GM23248 (cell line): Measurements from ENCODE around the gene PREX1. TPM values are rescaled to one million over a fixed set of nuclear protein-coding genes. Genes with fewer than 3 reads are reported as not detected.

Source experiments
- DNase-seq: peaks from one replicate; pipeline ENCODE4 v3.0.0-alpha.2; 2015
- H2AFZ ChIP-seq: fragments of 200-600 bp; sonication (generic); 2 replicates; pipeline ENCODE4 v1.6.1; 2016; ENCODE audit warnings: antibody characterized with exemption
- H3F3A ChIP-seq: fragments of 200-600 bp; sonication (generic); 2 replicates; pipeline ENCODE4 v1.6.1; 2016; ENCODE audit warnings: mild to moderate bottlenecking, antibody characterized with exemption, mixed run types; ENCODE audit not compliant: insufficient read depth
- H3K27ac ChIP-seq: fragments of 200-600 bp; sonication (generic); 2 replicates; pipeline ENCODE4 v1.5.1; 2016; ENCODE audit warnings: mild to moderate bottlenecking
- H3K27me3 ChIP-seq: fragments of 200-600 bp; sonication (generic); replicated peaks from 2 replicates; pipeline ENCODE4 v1.6.1; 2016; ENCODE audit warnings: mild to moderate bottlenecking; ENCODE audit not compliant: insufficient read depth
- H3K36me3 ChIP-seq: fragments of 200-600 bp; sonication (generic); 2 replicates; pipeline ENCODE4 v1.6.1; 2016; ENCODE audit warnings: low read depth, mild to moderate bottlenecking
- H3K4me1 ChIP-seq: fragments of 200-600 bp; sonication (generic); 2 replicates; pipeline ENCODE4 v1.6.1; 2016; ENCODE audit warnings: mild to moderate bottlenecking; ENCODE audit not compliant: insufficient read depth
- H3K4me2 ChIP-seq: fragments of 200-600 bp; sonication (generic); one replicate; pipeline ENCODE4 v1.6.1; 2016; ENCODE audit warnings: mild to moderate bottlenecking; ENCODE audit not compliant: unreplicated experiment
- H3K4me3 ChIP-seq: fragments of 200-600 bp; sonication (generic); 2 replicates; pipeline ENCODE4 v1.5.1; 2016; ENCODE audit warnings: mild to moderate bottlenecking
- H3K79me2 ChIP-seq: fragments of 200-600 bp; sonication (generic); 2 replicates; pipeline ENCODE4 v1.6.1; 2016; ENCODE audit warnings: mild to moderate bottlenecking; ENCODE audit not compliant: insufficient read depth
- H3K9ac ChIP-seq: fragments of 200-600 bp; sonication (generic); 2 replicates; pipeline ENCODE4 v1.6.1; 2016; ENCODE audit warnings: mild to moderate bottlenecking
- H3K9me2 ChIP-seq: fragments of 200-600 bp; sonication (generic); 2 replicates; pipeline ENCODE4 v1.6.1; 2016; ENCODE audit warnings: mixed run types, mild to moderate bottlenecking, moderate library complexity; ENCODE audit not compliant: insufficient read depth
- H3K9me3 ChIP-seq: fragments of 200-600 bp; sonication (generic); one replicate; pipeline ENCODE4 v1.6.1; 2017; ENCODE audit warnings: low read depth
- H4K20me1 ChIP-seq: fragments of 200-600 bp; sonication (generic); 2 replicates; pipeline ENCODE4 v1.6.0; 2016; ENCODE audit not compliant: insufficient read depth
- EZH2 ChIP-seq: fragments of 200-600 bp; sonication (generic); IDR thresholded peaks from 2 replicates; pipeline ENCODE4 v1.6.1; 2018; ENCODE audit warnings: antibody characterized with exemption, mild to moderate bottlenecking; ENCODE audit not compliant: insufficient read depth, poor library complexity, severe bottlenecking
- EZH2phosphoT487 ChIP-seq: fragments of 200-600 bp; sonication (generic); IDR thresholded peaks from 2 replicates; pipeline ENCODE4 v1.6.1; 2018; ENCODE audit warnings: antibody characterized with exemption, moderate library complexity, mild to moderate bottlenecking, low read depth; ENCODE audit not compliant: insufficient read depth
- WGBS, 2 experiments: methylation state at CpG; one replicate each; pipeline ENCODE4 v1.1.6; 2015 to 2017; ENCODE audit warnings: low lambda C conversion rate in 2 of 2, low coverage in 1 of 2; ENCODE audit errors: missing lambda C conversion rate in 2 of 2; 5-methylcytosine and 5-hydroxymethylcytosine counted together
- in situ Hi-C: fragments of 300-500 bp; cut with MboI; formaldehyde crosslinking; loops from 2 replicates; pipeline ENCODE4 v1.15.0; 2020
- polyA plus RNA-seq: library from polyadenylated mRNA; unstranded; fragments of >200 nt; fragmentation: Nextera tagmentation; extraction: Ambion mirVana; gene quantifications from 2 replicates; pipeline ENCODE4 v1.2.1, GENCODE V29; 2016
- total RNA-seq: library from RNA; depleted of rRNA; stranded (reverse); fragments of >200 nt; shearing (Covaris generic); gene quantifications from 2 replicates; pipeline ENCODE4 v1.2.3, GENCODE V29; 2014

Gene PREX1
- total and polyA plus RNA-seq, 2 experiments from 2014 or later, result 0.13 to 0.65 TPM

- Histone ChIP-seq H2AFZ (no peak overlapping the region), H3F3A (peaks cover 6% of the 10 kb centered on the region)
- no peak for TF ChIP-seq EZH2
- TF ChIP-seq EZH2phosphoT487, result no peak
These were observed 110.0 kb downstream of the PREX1 start for GRCh38 chr20:48717680-48718223.

DNA sequence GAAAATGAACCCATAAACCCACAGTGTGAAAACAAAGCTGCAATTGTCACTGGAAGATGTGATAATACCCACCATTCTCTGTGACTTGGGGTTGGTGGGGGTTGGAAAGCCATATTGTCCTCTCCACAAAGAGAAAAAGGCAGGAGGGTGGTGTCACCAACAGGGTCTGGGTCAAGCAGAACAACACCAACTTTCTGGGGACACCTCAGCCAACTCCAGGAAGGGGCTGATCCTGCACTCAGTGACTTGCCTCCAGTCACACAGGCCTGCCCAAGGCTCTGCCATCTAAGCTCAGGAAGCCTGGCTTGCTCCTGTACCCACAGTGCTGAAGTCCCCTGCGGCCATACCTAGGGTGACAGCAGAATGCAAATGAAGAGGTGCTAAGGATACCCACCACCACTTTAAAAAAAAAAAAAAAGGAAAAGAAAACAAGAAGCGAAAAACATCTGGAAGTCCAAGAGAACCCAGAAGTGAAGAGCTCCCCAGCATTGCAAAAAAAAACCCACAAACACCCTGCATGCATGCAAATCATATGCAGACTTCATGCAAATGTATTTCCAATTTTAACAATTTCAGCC, 110.6 kb downstream of the PREX1 start:
- Histone ChIP-seq H3K9me2 (no peaks in the 10 kb centered on the region), H3K79me2 (no peaks in the 10 kb centered on the region), H3K27me3 (no peaks in the 10 kb centered on the region), H2AFZ (no peak overlapping the region), H3K4me1 (peaks cover 9% of the 10 kb centered on the region), H3K4me3 (no peak overlapping the region), H3K27ac (no peak overlapping the region), H3F3A (peaks cover 1% of the 10 kb centered on the region), H3K36me3 (no peaks in the 10 kb centered on the region), H4K20me1 (no peaks in the 10 kb centered on the region), H3K9me3 (no peaks in the 10 kb centered on the region), H3K4me2 (no peak overlapping the region), H3K9ac (no peak overlapping the region)
- in situ Hi-C loops, result no loop called here
- TF ChIP-seq EZH2phosphoT487 (no peak), EZH2 (no peak)
- WGBS, 2 experiments, result 79 to 96% methylated on average over 2 of the region's 2 CpGs
- DNase-seq, result no peak

More at GRCh38 chr20:48717680-48718223, 110.0 kb downstream of the PREX1 start:
- Histone ChIP-seq H3K4me3 (no peak overlapping the region), H4K20me1 (no peaks in the 10 kb centered on the region), H3K79me2 (no peaks in the 10 kb centered on the region), H3K9me3 (no peaks in the 10 kb centered on the region), H3K36me3 (no peaks in the 10 kb centered on the region), H3K4me1 (peaks cover 14% of the 10 kb centered on the region), H3K27ac (no peak overlapping the region), H3K9me2 (no peaks in the 10 kb centered on the region), H3K4me2 (no peak overlapping the region), H3K27me3 (no peaks in the 10 kb centered on the region), H3K9ac (no peak overlapping the region)
- in situ Hi-C loops, result no loop called here
- WGBS, 2 experiments, result 89 to 91% methylated on average over 6 of the region's 6 CpGs
- DNase-seq, result no peak

DNA sequence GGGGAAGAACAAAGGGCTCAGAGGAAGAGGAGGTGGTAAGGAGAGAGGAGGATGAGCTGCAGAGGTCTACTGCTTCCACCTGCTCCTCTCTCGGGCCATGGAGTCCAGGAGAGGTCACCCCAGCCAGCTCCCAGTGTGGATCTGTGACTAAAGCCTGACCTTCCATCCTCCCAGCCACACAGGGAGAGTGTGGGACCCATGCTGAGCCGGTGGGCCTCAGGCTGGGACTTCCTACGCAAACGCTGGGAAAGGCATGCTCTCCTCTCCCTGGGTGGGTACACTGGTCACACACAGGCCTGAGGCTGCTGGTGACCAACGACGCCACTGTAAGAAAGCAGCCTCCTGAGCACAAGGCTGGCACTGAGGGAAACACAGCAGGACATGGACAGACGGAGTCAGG, 111.3 kb downstream of the PREX1 start:
- Histone ChIP-seq H3K27ac (no peak overlapping the region), H3K4me3 (no peak overlapping the region), H3K36me3 (no peaks in the 10 kb centered on the region), H3K4me1 (0 out of 2 replicates have a peak, but pooled peaks cover 3% of the 10 kb centered on the region), H3K79me2 (no peaks in the 10 kb centered on the region), H3K9me2 (no peaks in the 10 kb centered on the region), H3K9me3 (no peaks in the 10 kb centered on the region), H4K20me1 (no peaks in the 10 kb centered on the region), H3F3A (no peaks in the 10 kb centered on the region), H3K27me3 (no peaks in the 10 kb centered on the region), H2AFZ (no peak overlapping the region), H3K9ac (no peak overlapping the region), H3K4me2 (no peak overlapping the region)
- in situ Hi-C loops, result no loop called here
- TF ChIP-seq EZH2 (no peak), EZH2phosphoT487 (no peak)
- 83 to 91% methylated on average over 7 of the region's 7 CpGs for WGBS, 2 experiments
- no peak for DNase-seq

GRCh38 chr20:48716086-48716485, 111.7 kb downstream of the PREX1 start:
- H3K4me1 ChIP-seq, result 0 out of 2 replicates have a peak, but pooled peaks cover 3% of the 10 kb centered on the region
- no peak for TF ChIP-seq EZH2
- no peak for TF ChIP-seq EZH2phosphoT487
- no peaks in the 10 kb centered on the region for H3K9me3 ChIP-seq
- no peak for DNase-seq
- in situ Hi-C loops, result no loop called here
- 86 to 93% methylated on average over 12 to 13 of the region's 13 CpGs for WGBS, 2 experiments
- H3K9me2 ChIP-seq, result no peaks in the 10 kb centered on the region
- H3K4me3 ChIP-seq, result no peak overlapping the region
- H3K27ac ChIP-seq, result no peak overlapping the region
- no peaks in the 10 kb centered on the region for H3K79me2 ChIP-seq
- no peaks in the 10 kb centered on the region for H3K36me3 ChIP-seq
- no peak overlapping the region for H3K9ac ChIP-seq
- H3K4me2 ChIP-seq, result no peak overlapping the region
- no peaks in the 10 kb centered on the region for H3F3A ChIP-seq
- no peaks in the 10 kb centered on the region for H4K20me1 ChIP-seq
- H3K27me3 ChIP-seq, result no peaks in the 10 kb centered on the region
- no peak overlapping the region for H2AFZ ChIP-seq
